Psoas muscle (tissue), 8 donors: ENCODE data around the gene CARMIL3. TPM values are rescaled to one million over a fixed set of nuclear protein-coding genes. Genes with fewer than 3 reads are reported as not detected.

Experiments
- ATAC-seq, 4 donors: fragments of 200-7000 bp; cut with Tn5 transposase; one replicate each; pipeline ENCODE4 v1.9.1; 2020; ENCODE audit warnings: moderate library complexity in 3 of 4, mild to moderate bottlenecking in 2 of 4
- DNase-seq, 2 donors: peaks; one replicate each; pipeline ENCODE4 v3.0.0-alpha.2; 2020
- H3K27ac ChIP-seq: fragments of 200-600 bp; one replicate; pipeline ENCODE4 v1.8.0; 2022
- H3K27me3 ChIP-seq, 3 donors: fragments of 200-600 bp in 1 of 3; one replicate each; pipeline versions ENCODE4 v1.6.1 to v1.8.0; 2013 to 2022; ENCODE audit warnings: low read length in 2 of 3, mild to moderate bottlenecking in 2 of 3, moderate library complexity in 1 of 3; ENCODE audit not compliant: insufficient read depth in 3 of 3
- H3K36me3 ChIP-seq, 2 donors: fragments of 200-600 bp in 1 of 2; one replicate each; pipeline versions ENCODE4 v1.6.1 to v1.8.0; 2013 to 2022; ENCODE audit warnings: low read depth in 1 of 2, mild to moderate bottlenecking in 1 of 2, moderate library complexity in 1 of 2; ENCODE audit not compliant: insufficient read depth in 1 of 2
- H3K4me1 ChIP-seq: fragments of 200-600 bp; one replicate; pipeline ENCODE4 v1.8.0; 2022
- H3K4me3 ChIP-seq: fragments of 200-600 bp; one replicate; pipeline ENCODE4 v1.8.0; 2022; ENCODE audit warnings: mild to moderate bottlenecking
- H3K9me3 ChIP-seq: fragments of 200-600 bp; one replicate; pipeline ENCODE4 v1.8.0; 2022
- CTCF ChIP-seq: fragments of 200-600 bp; IDR thresholded peaks from one replicate; pipeline ENCODE4 v1.8.0; 2022; ENCODE audit warnings: antibody characterized with exemption
- WGBS, 3 donors: extraction: QIAGEN DNeasy Blood & Tissue Kit; methylation state at CpG; one replicate each; pipeline versions ENCODE4 v1.1.6 to v1.1.7; 2013; 5-methylcytosine and 5-hydroxymethylcytosine counted together
- intact Hi-C, 2 donors: fragments of 100-400 bp; cut with DNase I; formaldehyde crosslinking; loops; one replicate each; pipeline versions ENCODE4 v1.11.0 to v1.14.2; 2022
- polyA plus RNA-seq, 3 donors: library from polyadenylated mRNA; stranded (reverse); fragments of 200-250 nt; gene quantifications; one replicate each; pipeline ENCODE4 v1.2.3, GENCODE V29; 2013
- total RNA-seq, 4 donors: library from RNA; stranded (reverse); fragmentation: NEBNext Ultra II Directional in 2 of 4; extraction: Animal tissue kit (Norgen Biotek cat#: 25700) in 2 of 4; gene quantifications; one replicate each; pipeline versions ENCODE4 v1.2.1 to v1.2.4, GENCODE V29; 2021 to 2023
- donor health status: healthy with polysubstance abuse.
- donor health status: DM: no; HTN: no; CAD: no; lungs with moderate emphysema.
- donor health status: Bipolar disorder and iron deficiency.
- donor health status: healthy.
- donor health status: DM: yes; HTN: yes; CAD: no.
- donor health status: DM: no; HTN: no; CAD: no.
- donor health status: DM: no; HTN: no; CAD: no.
- donor health status: DM: yes; HTN: yes; CAD: no.

CARMIL3 gene
- total and polyA plus RNA-seq, 7 donors = 0.04 to 0.19 (median 0.08) TPM; not detected in 2

- DNase-seq (peak; percentile 53 to 74), ATAC-seq (peak; percentile 82 to 95 (median 92))
- Histone ChIP-seq H3K4me1 (no peaks in the 10 kb centered on the region), H3K27ac (no peak overlapping the region), H3K27me3 (peaks cover 0 to 25% (median 0%) of the 10 kb centered on the region in 3 donors), H3K4me3 (no peak overlapping the region), H3K9me3 (no peaks in the 10 kb centered on the region), H3K36me3 (no peaks in the 10 kb centered on the region)
- 39 to 65% (median 56%) methylated on average over 7 of the region's 7 CpGs for WGBS, 3 donors
- intact Hi-C loops = loop anchor here (1.0 to 5.0 kb wide), 5 partner anchors 32 to 249 kb away; partner anchors contain the start of genes CIDEB (in 1 of the 2) and IRF9 (in 1 of the 2)
- TF ChIP-seq CTCF = peak; percentile 93
Measured at GRCh38 chr14:24058260-24058950, 6.6 kb downstream of the CARMIL3 start.

GRCh38 chr14:24058951-24059475 is 7.2 kb downstream of the CARMIL3 start:
- no peaks in the 10 kb centered on the region for H3K4me1 ChIP-seq
- ATAC-seq (no peak), DNase-seq (no peak)
- no peaks in the 10 kb centered on the region for H3K36me3 ChIP-seq
- intact Hi-C loops = loop anchor here (1.0 to 5.0 kb wide), 5 partner anchors 31 to 248 kb away; partner anchors contain the start of genes CIDEB (in 1 of the 2) and IRF9 (in 1 of the 2)
- H3K27ac ChIP-seq = no peak overlapping the region
- WGBS, 3 donors = 86 to 91% (median 88%) methylated on average over 10 of the region's 10 CpGs
- TF ChIP-seq CTCF = no peak
- H3K4me3 ChIP-seq = no peak overlapping the region
- no peaks in the 10 kb centered on the region for H3K9me3 ChIP-seq
- H3K27me3 ChIP-seq = peaks cover 0 to 19% (median 0%) of the 10 kb centered on the region in 3 donors

- intact Hi-C loops = loop anchor here (2.0 to 5.0 kb wide), 3 partner anchors 31 to 247 kb away; partner anchors contain the start of genes CIDEB (in 1 of the 2) and IRF9 (in 1 of the 2)
Measured at GRCh38 chr14:24059841-24060388, 8.1 kb downstream of the CARMIL3 start.

GRCh38 chr14:24060443-24060842 is 8.6 kb downstream of the CARMIL3 start:
- no peaks in the 10 kb centered on the region for H3K9me3 ChIP-seq
- TF ChIP-seq CTCF = no peak
- intact Hi-C loops = no loop called here
- peaks cover 0 to 10% (median 0%) of the 10 kb centered on the region in 3 donors for H3K27me3 ChIP-seq
- no peak overlapping the region for H3K27ac ChIP-seq
- no peaks in the 10 kb centered on the region for H3K4me1 ChIP-seq
- DNase-seq (no peak), ATAC-seq (no peak)
- no peaks in the 10 kb centered on the region for H3K36me3 ChIP-seq
- 81 to 91% (median 90%) methylated on average over 10 of the region's 10 CpGs for WGBS, 3 donors
- H3K4me3 ChIP-seq = no peak overlapping the region

More at GRCh38 chr14:24059841-24060388, 8.1 kb downstream of the CARMIL3 start:
- H3K36me3 ChIP-seq = no peaks in the 10 kb centered on the region
- no peak overlapping the region for H3K27ac ChIP-seq
- H3K27me3 ChIP-seq = peaks cover 0 to 15% (median 0%) of the 10 kb centered on the region in 3 donors
- no peaks in the 10 kb centered on the region for H3K4me1 ChIP-seq
- 89 to 93% (median 91%) methylated on average over 16 of the region's 16 CpGs for WGBS, 3 donors
- H3K9me3 ChIP-seq = no peaks in the 10 kb centered on the region
- no peak overlapping the region for H3K4me3 ChIP-seq
- ATAC-seq = no peak
- TF ChIP-seq CTCF = no peak
- no peak for DNase-seq
